ENCODE measurements around the gene OAS1.
A peak's percentile ranks its signal among the peaks of the same experiment; 100 is the strongest.
"Not testable (repeated sequence)": the region's sequence is repeated elsewhere in the genome, so short reads cannot be mapped to it uniquely, and the experiment has no call there.

OAS1 gene

GRCh38 chr12:112892856-112893255 lies 13.9 kb upstream of the OAS1 start:
- intact Hi-C loops (cut with DNase I), result no loop called here
- DNase-seq, result no peak

- intact Hi-C loops (cut with DNase I), result no loop called here
- no peak for DNase-seq
These were observed 12.6 kb upstream of the OAS1 start for GRCh38 chr12:112894128-112894527.

GRCh38 chr12:112898380-112898779 lies 8.4 kb upstream of the OAS1 start:
- DNase-seq, result no peak
- intact Hi-C loops (cut with DNase I), result no loop called here

GRCh38 chr12:112900298-112901145 lies 6.2 kb upstream of the OAS1 start:
- DNase-seq, result peak in 8 of 42 donors; percentile 17 to 52 (median 24)

GRCh38 chr12:112901271-112901670 lies 5.5 kb upstream of the OAS1 start:
- DNase-seq, result no peak

More at GRCh38 chr12:112900298-112901145, 6.2 kb upstream of the OAS1 start:
- intact Hi-C loops (cut with DNase I), result no loop called here

GRCh38 chr12:112904571-112904970 lies 2.2 kb upstream of the OAS1 start:
- DNase-seq, result no peak
- intact Hi-C loops (cut with DNase I), result no loop called here

More at GRCh38 chr12:112901271-112901670, 5.5 kb upstream of the OAS1 start:
- intact Hi-C loops (cut with DNase I), result no loop called here

- no peak for DNase-seq
- intact Hi-C loops (cut with DNase I), result no loop called here
These were observed 1.2 kb upstream of the OAS1 start for GRCh38 chr12:112905451-112906089.

GRCh38 chr12:112907415-112908157 lies 824 bp downstream of the OAS1 start:
- intact Hi-C loops (cut with DNase I), result no loop called here
- peak in 3 of 42 donors; percentile 20 to 32 (median 20) for DNase-seq

GRCh38 chr12:112908548-112908947 lies 1.8 kb downstream of the OAS1 start:
- DNase-seq, result no peak
- intact Hi-C loops (cut with DNase I), result no loop called here

GRCh38 chr12:112909693-112910092 lies 2.9 kb downstream of the OAS1 start:
- intact Hi-C loops (cut with DNase I), result no loop called here
- no peak for DNase-seq

- intact Hi-C loops (cut with DNase I), result no loop called here
- DNase-seq, result no peak
These were observed 6.4 kb downstream of the OAS1 start for GRCh38 chr12:112913038-112913688.

- intact Hi-C loops (cut with DNase I); DNase-seq: not testable (repeated sequence)
These were observed 7.1 kb downstream of the OAS1 start for GRCh38 chr12:112913888-112914287.

- intact Hi-C loops (cut with DNase I), result no loop called here
- no peak for DNase-seq
These were observed 9.5 kb downstream of the OAS1 start for GRCh38 chr12:112916270-112916669.

- intact Hi-C loops (cut with DNase I), result no loop called here
These were observed 12.4 kb downstream of the OAS1 start for GRCh38 chr12:112919121-112919520.

GRCh38 chr12:112924986-112925385 lies 18.2 kb downstream of the OAS1 start:
- no peak for DNase-seq
- intact Hi-C loops (cut with DNase I), result no loop called here

More at GRCh38 chr12:112919121-112919520, 12.4 kb downstream of the OAS1 start:
- DNase-seq, result no peak

GRCh38 chr12:112926416-112927033 lies 19.8 kb downstream of the OAS1 start:
- DNase-seq; intact Hi-C loops (cut with DNase I): not testable (repeated sequence)

GRCh38 chr12:112927475-112927874 lies 20.7 kb downstream of the OAS1 start:
- no peak for DNase-seq
- intact Hi-C loops (cut with DNase I), result no loop called here

GRCh38 chr12:112927925-112928324 lies 21.2 kb downstream of the OAS1 start:
- intact Hi-C loops (cut with DNase I), result no loop called here
- DNase-seq, result no peak

- DNase-seq, result no peak
- intact Hi-C loops (cut with DNase I), result no loop called here
These were observed 22.2 kb downstream of the OAS1 start for GRCh38 chr12:112928978-112929377.
